GM06990 (cell line): Measurements from ENCODE around the gene MED25.
A peak's percentile ranks its signal among the peaks of the same experiment; 100 is the strongest.

Experiments
- DNase-seq: peaks from one replicate; pipeline ENCODE4 v3.0.0-alpha.2; 2011; ENCODE audit not compliant: insufficient read length; ENCODE audit errors: extremely low read depth
- H3K27me3 ChIP-seq: replicated peaks from 2 replicates; pipeline ENCODE4 v1.6.0; 2011; ENCODE audit warnings: low read length; ENCODE audit not compliant: control insufficient read depth, insufficient read depth
- H3K36me3 ChIP-seq: 2 replicates; pipeline ENCODE4 v1.5.1; 2011; ENCODE audit warnings: low read length; ENCODE audit not compliant: control insufficient read depth, insufficient read depth
- H3K4me3 ChIP-seq: replicated peaks from 2 replicates; pipeline ENCODE4 v1.5.1; 2011; ENCODE audit warnings: low read depth, mild to moderate bottlenecking, control low read depth, low read length
- TF ChIP-seq, protein P1 (sequence below): IDR thresholded peaks from 2 replicates; pipeline ENCODE4 v1.5.1; 2011; ENCODE audit warnings: low read length, control low read depth, mild to moderate bottlenecking, inconsistent platforms; ENCODE audit not compliant: insufficient read depth, poor library complexity, severe bottlenecking

MED25 gene

DNA sequence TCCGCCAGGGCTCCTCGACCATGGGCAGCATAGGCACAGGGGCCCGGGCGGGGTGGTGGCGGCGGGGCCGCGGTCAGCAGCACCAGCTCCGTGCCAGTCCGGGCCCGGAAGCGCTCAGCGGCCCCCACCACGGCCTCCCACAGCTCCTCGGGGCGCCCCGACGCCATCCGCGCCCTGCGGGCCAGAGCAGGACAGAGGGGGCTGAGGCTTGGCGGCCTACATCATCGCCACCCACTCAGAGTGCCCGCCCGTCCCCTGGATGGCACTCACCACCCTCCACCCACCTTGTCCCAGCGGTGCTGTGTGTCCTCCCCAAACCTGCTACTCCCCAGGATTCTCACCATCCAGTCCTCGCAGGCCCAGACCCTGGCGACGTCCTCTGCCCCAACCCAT lies 55.0 kb downstream of the MED25 start:
- DNase-seq: no peak
- TF ChIP-seq, protein P1, sequence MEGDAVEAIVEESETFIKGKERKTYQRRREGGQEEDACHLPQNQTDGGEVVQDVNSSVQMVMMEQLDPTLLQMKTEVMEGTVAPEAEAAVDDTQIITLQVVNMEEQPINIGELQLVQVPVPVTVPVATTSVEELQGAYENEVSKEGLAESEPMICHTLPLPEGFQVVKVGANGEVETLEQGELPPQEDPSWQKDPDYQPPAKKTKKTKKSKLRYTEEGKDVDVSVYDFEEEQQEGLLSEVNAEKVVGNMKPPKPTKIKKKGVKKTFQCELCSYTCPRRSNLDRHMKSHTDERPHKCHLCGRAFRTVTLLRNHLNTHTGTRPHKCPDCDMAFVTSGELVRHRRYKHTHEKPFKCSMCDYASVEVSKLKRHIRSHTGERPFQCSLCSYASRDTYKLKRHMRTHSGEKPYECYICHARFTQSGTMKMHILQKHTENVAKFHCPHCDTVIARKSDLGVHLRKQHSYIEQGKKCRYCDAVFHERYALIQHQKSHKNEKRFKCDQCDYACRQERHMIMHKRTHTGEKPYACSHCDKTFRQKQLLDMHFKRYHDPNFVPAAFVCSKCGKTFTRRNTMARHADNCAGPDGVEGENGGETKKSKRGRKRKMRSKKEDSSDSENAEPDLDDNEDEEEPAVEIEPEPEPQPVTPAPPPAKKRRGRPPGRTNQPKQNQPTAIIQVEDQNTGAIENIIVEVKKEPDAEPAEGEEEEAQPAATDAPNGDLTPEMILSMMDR: no peak
- Histone ChIP-seq H3K4me3 (no peak overlapping the region), H3K27me3 (no peaks in the 10 kb centered on the region), H3K36me3 (peaks cover 4% of the 10 kb centered on the region)

DNA sequence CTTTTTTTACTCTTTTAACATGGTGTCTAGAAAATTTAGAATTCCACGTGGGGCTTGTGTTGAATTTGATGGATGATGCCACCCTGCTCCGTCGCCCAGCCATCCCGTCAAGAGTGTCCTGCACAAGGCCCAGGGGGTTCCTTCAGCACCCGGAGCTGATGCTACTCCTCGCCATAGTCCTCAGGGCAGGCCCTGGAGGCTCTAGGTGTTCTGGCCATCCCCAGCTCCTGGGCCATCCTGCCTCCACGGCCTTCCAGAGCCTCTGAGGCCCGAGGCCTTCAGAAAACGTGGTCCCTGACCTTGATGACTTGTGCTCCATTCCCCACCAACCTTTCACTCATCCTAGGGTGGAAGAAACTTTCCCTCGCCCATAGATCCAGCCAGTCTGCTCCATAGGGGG lies 55.7 kb downstream of the MED25 start:
- H3K27me3 ChIP-seq: no peaks in the 10 kb centered on the region

DNA sequence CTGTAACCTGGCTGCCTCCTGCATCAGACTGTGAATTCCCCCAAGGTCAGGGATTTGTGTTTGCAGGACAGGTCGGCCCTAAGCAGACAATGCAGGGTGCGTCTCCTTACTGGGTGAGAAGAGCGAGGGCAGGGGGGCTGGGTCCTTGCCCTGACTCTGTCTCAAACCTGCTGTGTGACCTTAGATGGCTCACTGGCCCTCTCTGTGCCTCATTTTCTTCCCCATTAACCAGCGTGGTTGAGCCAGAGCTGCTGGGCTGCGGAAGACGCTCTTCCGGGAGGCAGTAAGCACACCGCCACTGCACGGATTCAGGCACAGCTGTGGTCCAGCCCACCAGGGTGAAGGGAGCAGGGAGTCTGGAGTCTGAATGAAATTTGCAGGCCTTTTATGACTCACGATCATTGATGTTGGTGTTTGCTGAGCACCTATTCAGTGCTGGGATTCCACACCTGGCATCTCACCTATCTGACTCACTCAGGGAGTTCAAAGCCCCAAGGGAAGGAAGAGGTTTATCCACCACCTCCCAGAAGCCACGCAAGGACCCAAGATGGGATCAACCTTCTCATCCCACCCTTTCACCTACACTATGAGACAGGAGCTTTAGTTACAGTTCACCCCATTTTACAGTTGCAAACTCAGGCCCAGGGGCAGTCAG lies 56.5 kb downstream of the MED25 start:
- Histone ChIP-seq H3K27me3 (no peaks in the 10 kb centered on the region), H3K4me3 (no peak overlapping the region; the same call in 1 of the 2 replicates), H3K36me3 (peaks cover 8% of the 10 kb centered on the region)
- no peak for DNase-seq
- TF ChIP-seq, protein P1: no peak

More for the DNA sequence above, 55.7 kb downstream of the MED25 start:
- TF ChIP-seq, protein P1: no peak
- no peak for DNase-seq
- no peak overlapping the region for H3K4me3 ChIP-seq
- peaks cover 4% of the 10 kb centered on the region for H3K36me3 ChIP-seq

DNA sequence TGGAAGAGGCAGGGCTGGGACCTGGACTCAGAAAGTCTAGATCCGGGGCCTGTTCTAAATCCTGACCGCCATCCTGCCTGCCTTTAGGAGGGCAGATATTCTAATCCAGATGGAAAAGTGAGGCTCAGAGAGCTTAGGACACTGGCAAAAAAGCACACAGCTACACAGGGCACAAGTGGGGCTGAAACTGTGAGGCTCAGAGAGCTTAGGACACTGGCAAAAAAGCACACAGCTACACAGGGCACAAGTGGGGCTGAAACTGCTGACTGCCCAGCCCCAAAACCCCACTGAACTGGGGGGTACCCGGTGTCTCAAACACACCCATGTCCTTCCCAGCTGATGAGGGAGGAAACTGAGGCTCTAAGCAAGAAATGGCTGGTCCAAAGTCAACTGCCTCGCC lies 57.1 kb downstream of the MED25 start:
- Histone ChIP-seq H3K27me3 (no peaks in the 10 kb centered on the region), H3K36me3 (peaks cover 8% of the 10 kb centered on the region), H3K4me3 (peak overlapping the region; percentile 98)
- TF ChIP-seq, protein P1: no peak
- DNase-seq: no peak

DNA sequence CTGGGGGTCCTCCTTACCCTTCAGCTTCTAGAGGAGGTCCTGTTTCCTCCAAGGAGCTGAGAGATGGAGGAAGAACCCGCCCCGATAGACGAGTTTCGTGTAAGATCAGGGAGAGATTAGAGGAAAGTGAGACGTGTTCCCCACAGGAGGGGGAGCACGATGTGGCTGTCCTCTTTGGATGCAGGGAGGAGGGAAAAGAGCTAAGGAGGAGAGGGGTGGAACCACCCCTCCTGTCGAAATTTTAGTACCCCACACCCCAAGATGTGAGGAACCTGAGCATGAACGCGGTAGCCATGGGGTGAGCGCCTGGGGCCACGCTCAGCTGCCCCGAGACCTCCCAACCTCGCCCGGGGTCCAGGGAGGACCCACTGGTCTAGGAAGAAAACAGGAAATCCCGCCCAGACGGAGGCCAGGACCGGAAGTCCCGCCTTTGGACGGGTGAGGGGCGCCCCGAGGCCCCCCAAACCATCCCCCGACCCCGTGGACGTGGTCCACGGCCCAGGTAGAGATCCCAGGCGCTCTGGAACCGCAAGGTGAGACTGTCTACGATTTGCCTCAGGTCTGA lies 57.9 kb downstream of the MED25 start:
- TF ChIP-seq, protein P1: no peak
- no peaks in the 10 kb centered on the region for H3K27me3 ChIP-seq
- H3K4me3 ChIP-seq: peak overlapping the region; percentile 98
- peaks cover 13% of the 10 kb centered on the region for H3K36me3 ChIP-seq
- DNase-seq: no peak
